Gastrocnemius medialis (tissue), 4 donors: ENCODE results near the gene HOXD9.

Experiments used
- CTCF ChIP-seq, 5 experiments: fragments of 450-650 bp in 3 of 5; fragments of 200-600 bp in 2 of 5; sonication (generic) in 2 of 5; IDR thresholded peaks in 4 of 5; conservative IDR thresholded peaks in 1 of 5; 1 replicate in 4 of 5; 2 replicates in 1 of 5; pipeline ENCODE4 v1.5.1; 2016 to 2019; ENCODE audit warnings: antibody characterized with exemption in 5 of 5, mild to moderate bottlenecking in 3 of 5, moderate library complexity in 3 of 5
- POLR2A ChIP-seq, 2 donors: fragments of 450-650 bp; IDR thresholded peaks; one replicate each; pipeline ENCODE4 v1.6.1; 2017; ENCODE audit warnings: antibody characterized with exemption in 2 of 2, mild to moderate bottlenecking in 2 of 2, moderate library complexity in 2 of 2

- TF ChIP-seq CTCF (IDR thresholded peaks at IDR 0.05 in 4 of 5, conservative IDR thresholded peaks at IDR 0.05 in 1 of 5) (no peak), POLR2A (IDR thresholded peaks at IDR 0.05) (no peak)
These were observed 40.0 kb upstream of the HOXD9 start for GRCh38 chr2:176082525-176082823.
